Measurements from ENCODE around the gene APOD.
"Not testable (repeated sequence)": the region's sequence is repeated elsewhere in the genome, so short reads cannot be mapped to it uniquely, and the experiment has no call there.

APOD gene

GRCh38 chr3:195622012-195622411 lies 38.3 kb upstream of the APOD start:
- DNase-seq (ENCODE audit: low read depth, low spot score); H3K4me3 ChIP-seq (ENCODE audit: low read depth, low read length); in situ Hi-C loops (cut with HindIII; ENCODE audit: low sequenced_read_pairs): not testable (repeated sequence)

GRCh38 chr3:195621095-195621494 lies 37.4 kb upstream of the APOD start:
- not testable (repeated sequence) for DNase-seq (ENCODE audit: low read depth, low spot score)

GRCh38 chr3:195620476-195620875 lies 36.7 kb upstream of the APOD start:
- in situ Hi-C loops (cut with HindIII; ENCODE audit: low sequenced_read_pairs), result not testable (repeated sequence)

More at GRCh38 chr3:195621095-195621494, 37.4 kb upstream of the APOD start:
- in situ Hi-C loops (cut with HindIII; ENCODE audit: low sequenced_read_pairs); H3K4me3 ChIP-seq (ENCODE audit: low read depth, low read length): not testable (repeated sequence)

GRCh38 chr3:195619591-195620369 lies 36.0 kb upstream of the APOD start:
- H3K4me3 ChIP-seq (ENCODE audit: low read depth, low read length); in situ Hi-C loops (cut with HindIII; ENCODE audit: low sequenced_read_pairs); DNase-seq (ENCODE audit: low read depth, low spot score): not testable (repeated sequence)

More at GRCh38 chr3:195620476-195620875, 36.7 kb upstream of the APOD start:
- H3K4me3 ChIP-seq (ENCODE audit: low read depth, low read length); DNase-seq (ENCODE audit: low read depth, low spot score): not testable (repeated sequence)

GRCh38 chr3:195617784-195618659 lies 34.3 kb upstream of the APOD start:
- H3K4me3 ChIP-seq (ENCODE audit: low read depth, low read length); in situ Hi-C loops (cut with HindIII; ENCODE audit: low sequenced_read_pairs): not testable (repeated sequence)

GRCh38 chr3:195617134-195617533 lies 33.4 kb upstream of the APOD start:
- in situ Hi-C loops (cut with HindIII; ENCODE audit: low sequenced_read_pairs); H3K4me3 ChIP-seq (ENCODE audit: low read depth, low read length); DNase-seq (ENCODE audit: low read depth, low spot score): not testable (repeated sequence)

More at GRCh38 chr3:195617784-195618659, 34.3 kb upstream of the APOD start:
- DNase-seq (ENCODE audit: low read depth, low spot score), result not testable (repeated sequence)

- H3K4me3 ChIP-seq (ENCODE audit: low read depth, low read length), result no peak overlapping the region
- no peak for TF ChIP-seq CTCF (IDR thresholded peaks at IDR 0.05; ENCODE audit: low read depth, low read length)
- in situ Hi-C loops (cut with HindIII; ENCODE audit: low sequenced_read_pairs), result no loop called here
- no peak for DNase-seq (ENCODE audit: low read depth, low spot score)
Measured at GRCh38 chr3:195616681-195617080, 32.9 kb upstream of the APOD start.

GRCh38 chr3:195615952-195616537 lies 32.3 kb upstream of the APOD start:
- in situ Hi-C loops (cut with HindIII; ENCODE audit: low sequenced_read_pairs), result not testable (repeated sequence)

GRCh38 chr3:195614672-195615504 lies 31.1 kb upstream of the APOD start:
- H3K4me3 ChIP-seq (ENCODE audit: low read depth, low read length); DNase-seq (ENCODE audit: low read depth, low spot score); in situ Hi-C loops (cut with HindIII; ENCODE audit: low sequenced_read_pairs): not testable (repeated sequence)

More at GRCh38 chr3:195615952-195616537, 32.3 kb upstream of the APOD start:
- not testable (repeated sequence) for DNase-seq (ENCODE audit: low read depth, low spot score); H3K4me3 ChIP-seq (ENCODE audit: low read depth, low read length)

- no peak for DNase-seq (ENCODE audit: low read depth, low spot score)
- in situ Hi-C loops (cut with HindIII; ENCODE audit: low sequenced_read_pairs), result no loop called here
- H3K4me3 ChIP-seq (ENCODE audit: low read depth, low read length), result no peak overlapping the region
- no peak for TF ChIP-seq CTCF (IDR thresholded peaks at IDR 0.05; ENCODE audit: low read depth, low read length)
Measured at GRCh38 chr3:195613468-195614069, 29.8 kb upstream of the APOD start.
